Panc1 (cell line): ENCODE data around the gene COQ9. TPM values are rescaled to one million over a fixed set of nuclear protein-coding genes. Genes with fewer than 3 reads are reported as not detected.

ENCODE experiments used
- ATAC-seq: fragments of 200-7000 bp; cut with Tn5 transposase; 2 replicates; pipeline ENCODE4 v1.9.1; 2020; ENCODE audit warnings: mild to moderate bottlenecking, moderate library complexity
- BruUV-seq: library from RNA; stranded (reverse); fragments of 400-500 nt; replicated peaks from 2 replicates; lab custom pipeline; 2021; lab: Mats Ljungman, UMichigan
- CTCF ChIA-PET: fragments of 300-600 bp; sonication (Branson Sonifier 250); formaldehyde crosslinking; loops from one replicate; lab custom pipeline; 2022; ENCODE audit warnings: antibody characterized with exemption; lab: Charles Lee
- POLR2A ChIA-PET: fragments of 300-600 bp; sonication (Branson Sonifier 250); formaldehyde crosslinking; loops from one replicate; lab custom pipeline; 2022; ENCODE audit warnings: antibody characterized with exemption; lab: Charles Lee
- DNase-seq: peaks from one replicate; pipeline ENCODE4 v3.0.0-alpha.2; 2010; ENCODE audit warnings: low read depth, low spot score
- H3K27ac ChIP-seq: 2 replicates; pipeline ENCODE4 v1.5.1; 2011; ENCODE audit warnings: mild to moderate bottlenecking, low read length, inconsistent platforms
- H3K27me3 ChIP-seq: fragments of 200-500 bp; sonication (Bioruptor generic); 2 replicates; pipeline ENCODE4 v1.6.0; 2014; ENCODE audit warnings: low read length, inconsistent platforms; ENCODE audit not compliant: control insufficient read depth, insufficient read depth
- H3K36me3 ChIP-seq: fragments of 200-500 bp; sonication (Bioruptor generic); 2 replicates; pipeline ENCODE4 v1.5.1; 2014; ENCODE audit warnings: inconsistent platforms, mild to moderate bottlenecking, low read length, moderate library complexity; ENCODE audit not compliant: control insufficient read depth, insufficient read depth
- H3K4me1 ChIP-seq: 2 replicates; pipeline ENCODE4 v1.5.1; 2011; ENCODE audit warnings: inconsistent platforms, mild to moderate bottlenecking, low read length, moderate library complexity; ENCODE audit not compliant: control insufficient read depth, insufficient read depth
- H3K4me3 ChIP-seq, 2 experiments: 2 replicates each; pipeline ENCODE4 v1.5.1; 2011 to 2012; ENCODE audit warnings: low read depth in 2 of 2, low read length in 2 of 2, mild to moderate bottlenecking in 2 of 2, inconsistent platforms in 1 of 2, moderate library complexity in 1 of 2
- H3K9me3 ChIP-seq: fragments of 200-500 bp; sonication (Bioruptor generic); 2 replicates; pipeline ENCODE4 v1.5.1; 2014; ENCODE audit warnings: low read depth, mild to moderate bottlenecking, inconsistent platforms, low read length, moderate library complexity; ENCODE audit not compliant: control insufficient read depth, insufficient read depth
- POLR2AphosphoS5 ChIP-seq: IDR thresholded peaks from 2 replicates; pipeline ENCODE4 v1.6.1; 2012; ENCODE audit warnings: mild to moderate bottlenecking, low read depth, low read length, moderate library complexity
- SIN3A ChIP-seq: IDR thresholded peaks from 2 replicates; pipeline ENCODE4 v1.6.1; 2012; ENCODE audit warnings: low read depth, mild to moderate bottlenecking, low read length, moderate library complexity, borderline replicate concordance; ENCODE audit not compliant: insufficient read depth
- TCF7L2 ChIP-seq: IDR thresholded peaks from 2 replicates; pipeline ENCODE4 v1.6.1; 2011; ENCODE audit warnings: mild to moderate bottlenecking, low read depth, low read length, inconsistent platforms
- in situ Hi-C: cut with HindIII; loops from 2 replicates; pipeline ENCODE4 v1.10.0; 2016; ENCODE audit warnings: low sequenced_read_pairs, low pct_unique_long_range_greater_than_20kb
- intact Hi-C: fragments of 100-400 bp; cut with micrococcal nuclease; formaldehyde crosslinking; loops from one replicate; pipeline ENCODE4 v1.10.0; 2022; ENCODE audit not compliant: unreplicated experiment
- total RNA-seq: library from RNA; stranded (reverse); gene quantifications from one replicate; pipeline ENCODE4 v1.2.1, GENCODE V29; 2021; ENCODE audit not compliant: unreplicated experiment
- TF ChIP-seq, protein P1 (sequence below): fragments of 450-650 bp; IDR thresholded peaks from 2 replicates; pipeline ENCODE4 v1.5.1; 2017; ENCODE audit warnings: mild to moderate bottlenecking
- TF ChIP-seq, protein P2 (sequence below), 2 experiments: IDR thresholded peaks; 2 replicates each; pipeline ENCODE4 v1.6.1; 2011 to 2012; ENCODE audit warnings: low read depth in 2 of 2, control low read depth in 1 of 2, low read length in 1 of 2, mild to moderate bottlenecking in 1 of 2, moderate library complexity in 1 of 2; ENCODE audit not compliant: insufficient read depth in 1 of 2

The COQ9 gene
- total RNA-seq, 1 experiment from 2014 or later, result 48.5 TPM

DNA sequence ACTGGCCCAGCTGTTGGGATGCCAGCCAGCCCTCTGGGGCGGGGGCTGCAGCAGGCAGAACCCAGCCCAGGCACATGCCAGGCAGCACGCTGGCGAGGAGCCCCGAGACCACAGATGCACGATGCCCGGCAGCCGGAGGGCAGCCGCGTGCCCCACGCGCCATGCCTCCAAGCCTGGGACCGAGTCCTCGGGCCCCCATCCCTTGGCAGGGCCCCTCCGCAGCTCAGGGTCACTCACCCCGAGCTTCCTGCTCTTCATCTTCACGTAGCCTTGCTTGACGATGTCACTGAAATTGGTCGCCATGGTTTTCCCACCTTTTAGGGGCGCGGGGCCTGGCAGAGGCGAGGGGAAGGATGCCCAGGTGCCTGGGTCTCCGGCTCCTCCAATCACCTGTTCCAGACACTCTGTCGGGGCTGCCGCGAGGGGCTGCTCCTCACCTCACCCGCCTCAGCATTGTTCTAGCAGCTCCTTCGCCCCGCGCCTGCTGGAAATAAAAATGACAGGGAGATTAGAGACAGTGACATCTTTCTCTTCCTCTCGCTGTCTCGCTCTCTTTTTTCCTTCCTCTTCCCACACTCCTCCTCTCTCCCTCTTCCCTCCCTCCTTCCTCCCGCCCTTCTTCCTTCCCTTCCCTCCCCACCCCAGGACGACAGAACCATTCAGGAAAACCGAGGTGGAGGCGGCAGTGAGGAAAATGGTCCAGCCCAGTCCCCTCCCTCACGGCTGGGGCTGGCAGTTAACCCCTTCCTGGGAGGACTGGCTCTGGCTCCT, 32.1 kb downstream of the COQ9 start:
- Histone ChIP-seq H3K9me3 (no peaks in the 10 kb centered on the region), H3K36me3 (no peaks in the 10 kb centered on the region), H3K4me3 (peak overlapping the region in 1 of 2 experiments; percentile 20; a peak in 2 of 4 replicates), H3K4me1 (no peaks in the 10 kb centered on the region; the same call in 1 of the 2 replicates), H3K27ac (no peak overlapping the region), H3K27me3 (no peaks in the 10 kb centered on the region)
- CTCF ChIA-PET, result no interaction called here
- TF ChIP-seq SIN3A (no peak), POLR2AphosphoS5 (no peak), TCF7L2 (no peak)
- TF ChIP-seq, protein P1, sequence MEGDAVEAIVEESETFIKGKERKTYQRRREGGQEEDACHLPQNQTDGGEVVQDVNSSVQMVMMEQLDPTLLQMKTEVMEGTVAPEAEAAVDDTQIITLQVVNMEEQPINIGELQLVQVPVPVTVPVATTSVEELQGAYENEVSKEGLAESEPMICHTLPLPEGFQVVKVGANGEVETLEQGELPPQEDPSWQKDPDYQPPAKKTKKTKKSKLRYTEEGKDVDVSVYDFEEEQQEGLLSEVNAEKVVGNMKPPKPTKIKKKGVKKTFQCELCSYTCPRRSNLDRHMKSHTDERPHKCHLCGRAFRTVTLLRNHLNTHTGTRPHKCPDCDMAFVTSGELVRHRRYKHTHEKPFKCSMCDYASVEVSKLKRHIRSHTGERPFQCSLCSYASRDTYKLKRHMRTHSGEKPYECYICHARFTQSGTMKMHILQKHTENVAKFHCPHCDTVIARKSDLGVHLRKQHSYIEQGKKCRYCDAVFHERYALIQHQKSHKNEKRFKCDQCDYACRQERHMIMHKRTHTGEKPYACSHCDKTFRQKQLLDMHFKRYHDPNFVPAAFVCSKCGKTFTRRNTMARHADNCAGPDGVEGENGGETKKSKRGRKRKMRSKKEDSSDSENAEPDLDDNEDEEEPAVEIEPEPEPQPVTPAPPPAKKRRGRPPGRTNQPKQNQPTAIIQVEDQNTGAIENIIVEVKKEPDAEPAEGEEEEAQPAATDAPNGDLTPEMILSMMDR, result no peak
- TF ChIP-seq, protein P2, sequence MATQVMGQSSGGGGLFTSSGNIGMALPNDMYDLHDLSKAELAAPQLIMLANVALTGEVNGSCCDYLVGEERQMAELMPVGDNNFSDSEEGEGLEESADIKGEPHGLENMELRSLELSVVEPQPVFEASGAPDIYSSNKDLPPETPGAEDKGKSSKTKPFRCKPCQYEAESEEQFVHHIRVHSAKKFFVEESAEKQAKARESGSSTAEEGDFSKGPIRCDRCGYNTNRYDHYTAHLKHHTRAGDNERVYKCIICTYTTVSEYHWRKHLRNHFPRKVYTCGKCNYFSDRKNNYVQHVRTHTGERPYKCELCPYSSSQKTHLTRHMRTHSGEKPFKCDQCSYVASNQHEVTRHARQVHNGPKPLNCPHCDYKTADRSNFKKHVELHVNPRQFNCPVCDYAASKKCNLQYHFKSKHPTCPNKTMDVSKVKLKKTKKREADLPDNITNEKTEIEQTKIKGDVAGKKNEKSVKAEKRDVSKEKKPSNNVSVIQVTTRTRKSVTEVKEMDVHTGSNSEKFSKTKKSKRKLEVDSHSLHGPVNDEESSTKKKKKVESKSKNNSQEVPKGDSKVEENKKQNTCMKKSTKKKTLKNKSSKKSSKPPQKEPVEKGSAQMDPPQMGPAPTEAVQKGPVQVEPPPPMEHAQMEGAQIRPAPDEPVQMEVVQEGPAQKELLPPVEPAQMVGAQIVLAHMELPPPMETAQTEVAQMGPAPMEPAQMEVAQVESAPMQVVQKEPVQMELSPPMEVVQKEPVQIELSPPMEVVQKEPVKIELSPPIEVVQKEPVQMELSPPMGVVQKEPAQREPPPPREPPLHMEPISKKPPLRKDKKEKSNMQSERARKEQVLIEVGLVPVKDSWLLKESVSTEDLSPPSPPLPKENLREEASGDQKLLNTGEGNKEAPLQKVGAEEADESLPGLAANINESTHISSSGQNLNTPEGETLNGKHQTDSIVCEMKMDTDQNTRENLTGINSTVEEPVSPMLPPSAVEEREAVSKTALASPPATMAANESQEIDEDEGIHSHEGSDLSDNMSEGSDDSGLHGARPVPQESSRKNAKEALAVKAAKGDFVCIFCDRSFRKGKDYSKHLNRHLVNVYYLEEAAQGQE (IDR thresholded peaks at IDR 0.05; ENCODE audit: insufficient read depth in 1 of 2, low read depth in 2 of 2, low read length in 1 of 2), result no peak
- POLR2A ChIA-PET, result no interaction called here
- peak; percentile 60 for ATAC-seq
- no TSS peak for BruUV-seq
- intact Hi-C loops, result no loop called here
- in situ Hi-C loops, result no loop called here
- DNase-seq, result no peak

DNA sequence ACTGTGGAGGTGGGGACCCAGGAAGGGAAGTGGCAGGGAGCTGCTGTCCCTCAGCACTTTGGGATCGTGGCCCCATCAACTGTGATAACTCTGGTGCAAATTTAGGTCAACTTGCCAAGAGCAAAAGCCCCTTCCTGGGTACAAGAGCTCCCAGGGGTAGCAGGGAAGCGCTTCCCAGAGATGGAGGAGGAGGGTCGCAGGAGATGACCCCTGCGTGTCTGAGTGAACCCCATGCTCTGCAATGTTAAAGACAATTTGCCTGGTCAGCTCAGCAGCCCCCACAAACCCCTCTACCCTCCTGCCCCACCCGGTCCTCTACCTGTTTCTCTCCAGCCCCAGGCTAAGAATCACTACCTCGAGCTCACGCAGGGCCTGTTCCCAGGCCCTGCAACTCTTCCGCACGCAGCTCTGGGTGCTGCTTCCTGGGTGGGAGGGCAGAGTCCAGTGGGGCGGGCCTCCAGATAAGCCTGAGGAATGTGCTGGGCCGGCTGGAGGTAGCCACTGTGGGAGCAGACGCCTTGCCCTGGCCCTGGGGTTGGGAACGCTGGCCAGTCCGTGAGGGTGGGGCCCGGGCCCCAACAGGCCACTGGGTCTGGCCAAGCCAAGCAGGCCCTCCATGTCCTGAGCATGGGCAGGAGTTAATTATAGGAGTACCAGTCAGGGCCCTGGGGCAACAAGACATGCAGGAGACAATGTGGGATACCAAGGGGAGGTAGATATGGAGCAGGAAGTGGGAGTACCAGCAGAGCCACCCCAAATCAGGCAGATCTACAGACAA, 32.9 kb downstream of the COQ9 start:
- Histone ChIP-seq H3K27me3 (no peaks in the 10 kb centered on the region), H3K4me1 (no peaks in the 10 kb centered on the region; the same call in 1 of the 2 replicates), H3K36me3 (no peaks in the 10 kb centered on the region), H3K9me3 (no peaks in the 10 kb centered on the region), H3K4me3 (no peak overlapping the region), H3K27ac (no peak overlapping the region)
- no TSS peak for BruUV-seq
- ChIA-PET CTCF (no interaction called here), POLR2A (no interaction called here)
- ATAC-seq (peak; percentile 50; the same call in 1 of the 2 replicates), DNase-seq (no peak)
- intact Hi-C loops (no loop called here), in situ Hi-C loops (no loop called here)
- no peak for TF ChIP-seq TCF7L2
- TF ChIP-seq SIN3A, result no peak
- TF ChIP-seq, protein P2 (IDR thresholded peaks at IDR 0.05; ENCODE audit: insufficient read depth in 1 of 2, low read depth in 2 of 2, low read length in 1 of 2), result no peak
- TF ChIP-seq, protein P1, result no peak
- no peak for TF ChIP-seq POLR2AphosphoS5
